ENCODE results near the gene MAP3K3. TPM values are rescaled to one million over a fixed set of nuclear protein-coding genes. Genes with fewer than 3 reads are reported as not detected.

Gene MAP3K3
- total and polyA plus RNA-seq, 9 of the 15 experiments (the other 6 are each of a cell fraction or from before 2014, with no cell fraction given): 0.69 to 16.5 (median 12.1) TPM

DNA sequence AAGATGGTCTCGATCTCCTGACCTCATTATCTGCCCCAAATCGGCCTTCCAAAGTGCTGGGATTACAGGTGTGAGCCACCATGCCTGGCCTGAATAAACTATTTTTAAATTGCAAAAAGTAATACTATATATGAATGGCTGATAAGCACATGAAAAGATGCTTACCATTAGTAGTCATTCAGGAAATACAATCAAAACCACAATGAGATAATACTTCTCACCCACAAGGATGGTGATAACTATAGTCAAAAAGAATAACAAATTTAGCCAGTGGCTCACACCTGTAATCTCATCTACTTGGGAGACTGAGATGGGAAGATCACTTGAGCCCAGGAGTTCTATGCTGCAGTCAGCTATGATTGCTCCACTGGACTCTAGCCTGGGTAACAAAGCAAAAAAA, 23.9 kb upstream of the MAP3K3 start:
- DNase-seq (ENCODE audit: extremely low read depth in 1 of 4, low spot score in 3 of 4): no peak
- CTCF ChIA-PET (ENCODE audit: low intra/inter-chr PET ratio): no interaction called here
- WGBS (ENCODE audit: insufficient coverage, low coverage, missing lambda C conversion rate): 58% methylated on average over 2 of the region's 2 CpGs
- Histone ChIP-seq H3K36me3 (ENCODE audit: control insufficient read depth, insufficient read depth, low read length) (peaks cover 11% of the 10 kb centered on the region; the same call in 2 of the 3 replicates), H3K4me3 (no peak overlapping the region), H3K79me2 (ENCODE audit: control insufficient read depth, insufficient read depth, low read length) (peaks cover 22% of the 10 kb centered on the region), H4K20me1 (replicated peaks; ENCODE audit: control insufficient read depth, insufficient read depth, low read length) (no peaks in the 10 kb centered on the region), H3K27ac (ENCODE audit: extremely low read depth, low read depth, low read length) (no peak overlapping the region), H2AFZ (ENCODE audit: low read depth, low read length) (no peak overlapping the region), H3K4me1 (replicated peaks in 1 of 2; ENCODE audit: control insufficient read depth in 2 of 2, insufficient read depth in 2 of 2, low read length in 2 of 2) (peaks cover 13 to 18% of the 10 kb centered on the region in 2 experiments; a peak in 3 of 5 replicates), H3K9me1 (ENCODE audit: control insufficient read depth, insufficient read depth, low read length) (no peaks in the 10 kb centered on the region), H3K9ac (ENCODE audit: insufficient read depth in 1 of 2, low read depth in 2 of 2, low read length in 2 of 2) (no peak overlapping the region), H3K9me3 (replicated peaks; ENCODE audit: control insufficient read depth, insufficient read depth, low read depth, low read length) (no peaks in the 10 kb centered on the region), H3K27me3 (ENCODE audit: control insufficient read depth in 2 of 2, insufficient read depth in 2 of 2, low read length in 2 of 2) (no peaks in the 10 kb centered on the region), H3K4me2 (ENCODE audit: insufficient read depth, low read length) (no peak overlapping the region)
- BruUV-seq (replicated peaks): no TSS peak
- no peak for FAIRE-seq
- TF ChIP-seq POLR2H (tag; IDR thresholded peaks at IDR 0.05; ENCODE audit: low read depth): no peak
- TF ChIP-seq KDM1A (IDR thresholded peaks at IDR 0.05): no peak
- no peak for TF ChIP-seq CBFA2T2 (conservative IDR thresholded peaks at IDR 0.05)
- no peak for TF ChIP-seq NCOA2 (IDR thresholded peaks at IDR 0.05; ENCODE audit: partially characterized antibody in 2 of 2)
- no peak for TF ChIP-seq ZNF124 (CRISPR knock-in tag; IDR thresholded peaks at IDR 0.05)
- no peak for TF ChIP-seq MXI1 (IDR thresholded peaks at IDR 0.05; ENCODE audit: low read depth, low read length)
- POLR2A ChIA-PET: no interaction called here
- intact Hi-C loops (cut with micrococcal nuclease) (no loop called here), in situ Hi-C loops (cut with MboI) (no loop called here)
- no peak for ATAC-seq
